Muscle layer of duodenum (tissue), 2 donors: ENCODE measurements around the gene DENND1A.
A peak's percentile ranks its signal among the peaks of the same experiment; 100 is the strongest.

Experiments used
- H3K27ac ChIP-seq: one replicate; pipeline ENCODE4 v1.7.0; 2013; ENCODE audit warnings: mild to moderate bottlenecking, low read length
- H3K27me3 ChIP-seq: one replicate; pipeline ENCODE4 v1.7.0; 2013; ENCODE audit warnings: low read depth, mild to moderate bottlenecking, control low read depth, low read length
- H3K36me3 ChIP-seq, 2 donors: one replicate each; pipeline ENCODE4 v1.7.0; 2013; ENCODE audit warnings: low read length in 2 of 2, control low read depth in 1 of 2, mild to moderate bottlenecking in 1 of 2; ENCODE audit not compliant: insufficient read depth in 2 of 2, control insufficient read depth in 1 of 2
- H3K4me1 ChIP-seq, 2 donors: one replicate each; pipeline ENCODE4 v1.7.0; 2013; ENCODE audit warnings: low read length in 2 of 2, mild to moderate bottlenecking in 2 of 2, control low read depth in 1 of 2, moderate library complexity in 1 of 2; ENCODE audit not compliant: insufficient read depth in 2 of 2, control insufficient read depth in 1 of 2
- H3K4me3 ChIP-seq, 2 donors: one replicate each; pipeline ENCODE4 v1.7.0; 2013; ENCODE audit warnings: low read length in 2 of 2, low read depth in 1 of 2, mild to moderate bottlenecking in 1 of 2
- H3K9me3 ChIP-seq, 2 donors: one replicate each; pipeline ENCODE4 v1.7.0; 2013; ENCODE audit warnings: low read length in 2 of 2, control low read depth in 1 of 2, mild to moderate bottlenecking in 1 of 2; ENCODE audit not compliant: control insufficient read depth in 1 of 2
- donor health status: healthy.

DENND1A gene

DNA sequence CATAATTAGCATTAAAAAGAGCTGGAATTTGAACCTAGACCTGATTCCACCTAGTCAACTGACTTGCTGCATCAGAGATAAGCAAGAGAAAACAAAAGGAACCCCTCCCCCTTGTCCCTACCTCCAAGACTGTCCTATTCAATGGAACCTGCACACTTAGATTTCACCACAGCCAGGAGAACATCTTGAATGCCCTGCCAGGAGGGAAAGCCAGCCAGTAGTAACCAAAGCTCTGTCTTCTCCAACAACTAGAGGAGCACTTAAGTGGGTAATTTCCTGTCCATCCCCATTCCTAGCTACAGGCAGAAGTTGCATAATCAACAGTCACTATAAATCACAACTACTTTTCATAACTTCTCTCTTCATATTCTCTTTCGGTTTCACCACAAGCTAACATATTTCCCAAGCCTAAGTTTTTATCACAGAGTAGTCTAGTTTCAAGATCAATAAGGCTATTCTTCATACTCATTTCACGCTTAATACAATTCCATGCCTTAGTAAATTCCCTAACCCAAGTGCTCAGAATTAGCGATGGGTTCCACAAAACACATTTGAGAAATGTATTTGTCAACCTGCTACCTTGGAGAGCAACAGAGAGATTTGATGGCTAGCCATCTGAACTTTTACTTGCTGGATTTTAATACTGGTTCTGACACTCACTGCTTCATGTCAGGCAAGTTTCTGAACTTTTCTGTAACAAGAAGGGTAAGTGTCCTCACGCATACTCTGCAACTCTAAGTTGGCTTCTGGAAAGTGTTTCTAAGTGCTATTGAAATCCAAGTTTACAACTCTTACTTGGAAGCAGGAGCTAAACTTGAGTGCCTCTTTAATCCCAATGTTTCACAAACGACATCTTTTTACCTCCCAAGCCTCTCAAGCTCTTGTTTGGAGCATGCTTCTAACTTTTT, 2.0 kb downstream of the DENND1A start:
- Histone ChIP-seq H3K27ac (peak overlapping the region; percentile 47), H3K36me3 (no peaks in the 10 kb centered on the region), H3K4me1 (peaks cover 12 to 19% of the 10 kb centered on the region in 2 donors), H3K4me3 (peak overlapping the region in 1 of 2 donors; percentile 62), H3K27me3 (no peaks in the 10 kb centered on the region), H3K9me3 (no peaks in the 10 kb centered on the region)

DNA sequence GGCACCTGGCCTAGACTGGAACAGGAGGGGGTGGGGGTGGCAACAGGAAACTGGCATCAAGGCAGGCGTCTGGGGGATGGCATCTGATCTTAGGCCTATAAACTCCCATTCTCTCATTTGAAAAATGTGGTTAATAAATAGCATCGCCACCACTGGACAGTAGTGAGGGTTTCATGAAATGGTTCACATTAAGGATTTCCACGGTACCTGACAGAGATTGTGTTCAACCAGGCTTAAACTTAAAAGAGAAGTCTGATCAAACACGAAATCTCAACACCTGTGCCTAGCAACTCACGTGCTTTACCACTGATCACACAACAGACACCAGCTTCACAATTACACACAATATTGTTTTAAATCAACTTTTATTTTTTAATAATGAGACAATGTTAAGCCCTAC, 3.0 kb downstream of the DENND1A start:
- Histone ChIP-seq H3K27ac (no peak overlapping the region), H3K4me1 (peaks cover 12 to 19% of the 10 kb centered on the region in 2 donors)

DNA sequence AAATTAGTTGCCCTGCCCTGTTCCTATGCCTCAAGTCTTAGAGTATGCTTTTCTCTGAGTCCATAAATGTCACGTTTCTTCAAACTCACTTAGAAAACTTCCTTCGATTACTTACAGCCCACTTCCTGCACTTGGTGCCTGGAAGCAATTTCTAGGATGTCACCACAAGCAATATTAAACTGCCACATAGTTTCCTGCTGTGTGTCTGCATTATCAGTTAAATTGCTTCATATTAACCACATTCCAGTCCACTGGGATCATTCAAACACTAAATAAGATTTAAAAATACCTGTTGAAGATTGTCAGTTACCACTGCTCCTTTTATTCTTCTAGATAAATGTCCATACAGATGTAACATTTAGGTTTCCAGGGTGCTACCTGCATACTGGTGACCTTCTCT, 4.1 kb downstream of the DENND1A start:
- Histone ChIP-seq H3K4me3 (no peak overlapping the region), H3K36me3 (no peaks in the 10 kb centered on the region), H3K27ac (no peak overlapping the region), H3K4me1 (peaks cover 12 to 19% of the 10 kb centered on the region in 2 donors), H3K27me3 (no peaks in the 10 kb centered on the region), H3K9me3 (no peaks in the 10 kb centered on the region)

More for the DNA sequence above, 3.0 kb downstream of the DENND1A start:
- Histone ChIP-seq H3K4me3 (no peak overlapping the region), H3K27me3 (no peaks in the 10 kb centered on the region), H3K9me3 (no peaks in the 10 kb centered on the region), H3K36me3 (no peaks in the 10 kb centered on the region)

DNA sequence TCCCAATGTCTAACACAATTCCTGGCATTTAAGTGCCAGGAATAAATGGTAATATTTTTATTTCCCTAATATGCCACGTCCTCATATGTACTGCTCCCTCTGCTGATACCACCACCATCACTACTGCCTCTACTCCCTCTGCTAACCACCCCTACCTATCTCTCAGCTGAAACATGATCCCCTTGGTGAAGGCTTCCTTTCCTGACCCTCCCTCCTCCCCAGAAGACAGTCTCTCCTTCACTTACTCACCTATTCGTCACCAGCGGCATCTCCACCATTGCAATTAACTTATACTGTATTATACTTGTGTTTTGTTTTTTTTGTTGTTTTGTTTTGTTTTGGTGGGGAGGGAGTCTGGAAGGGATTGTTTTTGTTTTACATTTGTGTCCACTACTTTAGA, 4.8 kb downstream of the DENND1A start:
- Histone ChIP-seq H3K36me3 (no peaks in the 10 kb centered on the region), H3K27ac (no peak overlapping the region), H3K4me1 (peaks cover 12 to 19% of the 10 kb centered on the region in 2 donors), H3K9me3 (no peaks in the 10 kb centered on the region), H3K27me3 (no peaks in the 10 kb centered on the region), H3K4me3 (no peak overlapping the region)

DNA sequence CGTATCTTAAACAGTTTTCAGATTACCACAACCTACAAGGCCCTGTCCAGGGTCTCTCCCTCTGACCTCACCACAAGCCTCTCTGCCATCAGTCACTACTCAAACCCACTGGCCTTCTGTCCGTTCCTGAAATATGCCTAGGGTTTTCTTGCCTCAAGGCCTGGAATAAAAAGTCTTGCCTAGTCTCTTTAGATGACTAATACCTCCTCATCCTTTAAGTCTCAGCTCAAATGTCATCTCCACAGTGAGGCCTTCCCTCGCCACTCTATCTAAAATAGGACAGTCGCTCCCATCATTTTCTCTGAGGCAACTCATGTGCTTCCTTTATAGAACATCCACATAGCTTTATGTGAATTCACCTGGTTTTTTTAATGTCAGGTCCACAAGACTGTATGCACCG, 5.2 kb downstream of the DENND1A start:
- H3K27ac ChIP-seq = no peak overlapping the region
- peaks cover 12 to 19% of the 10 kb centered on the region in 2 donors for H3K4me1 ChIP-seq
- no peak overlapping the region for H3K4me3 ChIP-seq
- H3K27me3 ChIP-seq = no peaks in the 10 kb centered on the region
- H3K36me3 ChIP-seq = no peaks in the 10 kb centered on the region
- no peaks in the 10 kb centered on the region for H3K9me3 ChIP-seq

DNA sequence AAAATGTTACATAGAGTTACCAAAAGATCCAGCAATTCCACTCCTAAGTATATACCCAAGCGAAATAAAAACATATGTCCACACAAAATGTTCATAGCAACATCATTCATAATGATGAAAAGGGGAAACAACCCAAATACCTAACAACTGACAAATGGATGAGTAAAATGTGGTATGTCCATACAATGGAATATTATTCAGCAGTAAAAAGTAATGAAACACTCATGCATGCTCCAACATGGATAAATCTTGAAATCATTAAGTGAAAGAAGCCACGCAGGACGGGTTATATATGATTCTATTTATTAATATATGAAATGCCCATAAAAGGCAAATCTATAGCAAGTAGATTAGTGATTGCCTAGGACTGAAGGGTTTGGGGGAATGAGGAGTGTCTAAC, 6.0 kb downstream of the DENND1A start:
- peaks cover 10 to 15% of the 10 kb centered on the region in 2 donors for H3K4me1 ChIP-seq
- H3K9me3 ChIP-seq = no peaks in the 10 kb centered on the region
- no peaks in the 10 kb centered on the region for H3K27me3 ChIP-seq
- no peaks in the 10 kb centered on the region for H3K36me3 ChIP-seq
- no peak overlapping the region for H3K27ac ChIP-seq
- H3K4me3 ChIP-seq = no peak overlapping the region

DNA sequence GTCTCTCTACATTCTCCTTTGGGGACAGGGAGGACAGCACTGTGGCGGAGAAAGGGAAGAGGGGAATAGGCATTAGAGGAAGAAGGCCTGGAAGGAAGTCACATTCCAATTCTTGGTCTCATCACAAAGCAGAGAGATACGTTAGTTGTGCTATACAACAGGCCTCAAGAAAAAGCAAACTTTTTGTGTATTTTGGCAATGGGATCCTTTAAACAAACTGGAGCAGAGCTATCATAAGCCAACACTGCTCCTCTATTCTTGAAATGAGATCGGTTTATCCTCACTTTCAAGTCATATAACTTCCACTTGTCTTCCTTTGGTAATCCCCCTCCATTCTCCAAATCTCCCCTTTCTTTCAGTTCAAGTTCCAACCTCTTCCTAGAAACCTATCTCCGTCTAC, 6.5 kb downstream of the DENND1A start:
- Histone ChIP-seq H3K4me1 (peaks cover 5 to 10% of the 10 kb centered on the region in 2 donors), H3K4me3 (no peak overlapping the region), H3K9me3 (no peaks in the 10 kb centered on the region), H3K36me3 (no peaks in the 10 kb centered on the region), H3K27me3 (no peaks in the 10 kb centered on the region), H3K27ac (no peak overlapping the region)

DNA sequence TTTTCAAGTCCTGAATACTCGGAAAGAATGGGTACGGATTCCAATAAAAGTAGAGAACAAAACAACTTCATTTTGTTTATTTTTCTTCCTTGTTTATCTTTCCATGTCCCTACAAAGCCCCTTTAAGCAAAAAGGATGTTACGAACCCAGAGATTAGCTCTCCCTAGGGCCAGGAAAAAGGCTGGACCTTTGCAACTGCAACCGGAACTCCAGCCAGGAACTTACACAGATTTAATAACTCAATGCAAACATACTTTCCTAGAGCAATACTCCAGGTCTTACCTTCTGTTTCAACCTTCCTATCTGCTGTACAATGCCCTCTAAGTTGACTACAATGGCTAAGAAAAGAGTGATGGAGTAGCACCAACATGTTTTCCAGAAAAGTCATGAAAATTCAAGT, 7.0 kb downstream of the DENND1A start:
- no peaks in the 10 kb centered on the region for H3K27me3 ChIP-seq
- peaks cover under 1 to 5% of the 10 kb centered on the region in 2 donors for H3K4me1 ChIP-seq
- H3K4me3 ChIP-seq = no peak overlapping the region
- H3K27ac ChIP-seq = no peak overlapping the region
- no peaks in the 10 kb centered on the region for H3K9me3 ChIP-seq
- no peaks in the 10 kb centered on the region for H3K36me3 ChIP-seq

DNA sequence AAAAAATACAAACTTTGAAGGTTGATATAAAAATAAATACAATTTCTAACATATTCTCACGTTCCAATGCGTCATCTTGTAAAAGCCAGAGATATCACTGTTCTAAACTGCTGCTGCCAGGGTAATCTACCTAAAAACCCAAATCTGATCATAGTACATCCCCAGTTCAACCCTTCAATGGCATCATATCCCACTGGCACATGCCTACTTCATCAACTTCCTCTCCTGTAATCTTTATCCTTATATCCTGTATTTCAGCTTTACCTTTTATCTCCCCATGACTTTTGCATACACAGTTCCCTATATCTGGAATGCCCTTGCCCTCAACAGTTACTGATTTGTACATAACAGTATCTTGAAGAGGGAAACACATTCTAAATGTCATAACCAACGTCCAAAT, 7.5 kb downstream of the DENND1A start:
- peaks cover 0 to under 1% of the 10 kb centered on the region in 2 donors for H3K4me1 ChIP-seq
- H3K27me3 ChIP-seq = no peaks in the 10 kb centered on the region
- H3K27ac ChIP-seq = no peak overlapping the region
- no peak overlapping the region for H3K4me3 ChIP-seq
- no peaks in the 10 kb centered on the region for H3K9me3 ChIP-seq
- no peaks in the 10 kb centered on the region for H3K36me3 ChIP-seq

DNA sequence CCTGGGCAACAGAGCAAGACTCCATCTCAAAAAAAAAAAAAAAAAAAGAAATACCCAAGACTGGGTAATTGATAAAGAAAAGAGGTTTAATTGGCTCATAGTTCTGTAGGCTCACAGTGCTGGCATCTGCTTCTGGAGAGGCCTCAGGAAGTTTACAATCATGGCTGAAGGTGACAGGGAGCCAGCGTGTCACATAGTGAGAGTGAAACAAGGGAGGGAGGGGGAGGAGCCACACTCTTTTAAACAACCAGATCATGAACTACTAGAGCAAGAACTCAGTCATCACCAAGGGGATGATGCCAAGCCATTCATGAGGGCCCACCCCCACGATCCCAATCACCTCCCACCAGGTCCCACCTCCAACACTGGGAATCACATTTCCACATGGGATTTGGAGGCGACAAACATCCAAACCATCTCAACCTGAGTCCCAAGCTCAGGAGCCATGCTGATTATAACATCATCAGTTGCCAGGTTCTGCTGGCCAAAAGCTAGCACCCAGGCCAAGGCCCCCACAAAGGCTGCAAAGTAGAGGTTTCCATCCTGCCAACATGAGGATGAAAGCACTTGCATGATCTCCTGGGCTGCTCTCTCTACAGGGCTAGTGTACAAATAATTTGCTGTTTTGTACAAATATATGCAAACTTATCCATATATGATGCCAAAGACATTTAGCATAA, 15.3 kb downstream of the DENND1A start:
- Histone ChIP-seq H3K27ac (no peak overlapping the region), H3K36me3 (no peaks in the 10 kb centered on the region), H3K27me3 (no peaks in the 10 kb centered on the region), H3K4me1 (no peaks in the 10 kb centered on the region), H3K9me3 (peaks cover 0 to 4% of the 10 kb centered on the region in 2 donors), H3K4me3 (no peak overlapping the region)

DNA sequence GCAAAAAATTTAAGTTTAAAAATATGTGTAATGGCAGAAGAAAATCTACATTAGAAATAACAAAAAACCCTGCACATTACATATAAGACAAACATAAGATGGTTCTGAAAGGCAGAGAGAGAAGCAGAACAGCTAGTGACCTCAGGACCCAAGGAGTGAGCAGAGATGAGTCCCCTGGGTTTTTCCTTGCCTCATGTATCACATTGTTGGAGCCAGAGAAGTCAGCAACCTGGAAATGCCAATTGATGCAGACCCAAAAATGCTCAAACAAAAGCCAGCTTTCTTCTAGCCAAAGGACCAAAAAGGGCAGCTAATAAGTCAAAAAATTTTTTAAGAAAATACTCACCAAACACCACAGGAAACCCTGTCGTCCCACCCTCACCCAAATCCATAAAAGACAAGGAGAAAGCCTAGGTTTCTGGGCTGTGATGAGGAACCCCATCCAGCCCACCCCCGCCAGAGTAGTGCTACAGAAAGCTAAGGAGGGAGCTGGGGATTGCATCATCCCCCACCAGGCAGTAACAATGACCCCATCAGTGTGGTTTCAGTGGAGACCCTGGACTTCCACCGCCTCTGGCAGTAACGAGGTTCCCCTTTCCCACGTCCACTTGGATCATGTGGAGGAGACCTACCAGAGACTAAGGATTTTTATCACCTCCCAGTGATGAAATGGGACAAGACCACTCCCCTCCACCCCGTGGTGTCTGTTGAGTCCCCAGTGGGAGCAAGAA, 17.6 kb downstream of the DENND1A start:
- Histone ChIP-seq H3K27ac (no peak overlapping the region), H3K4me3 (no peak overlapping the region), H3K36me3 (no peaks in the 10 kb centered on the region), H3K27me3 (no peaks in the 10 kb centered on the region), H3K9me3 (peaks cover 0 to 4% of the 10 kb centered on the region in 2 donors), H3K4me1 (no peaks in the 10 kb centered on the region)
